ENCODE data around the gene NBDY. TPM values are rescaled to one million over a fixed set of nuclear protein-coding genes. Genes with fewer than 3 reads are reported as not detected.

NBDY gene
- total RNA-seq, 1 experiment from 2014 or later = 44.7 TPM

DNA sequence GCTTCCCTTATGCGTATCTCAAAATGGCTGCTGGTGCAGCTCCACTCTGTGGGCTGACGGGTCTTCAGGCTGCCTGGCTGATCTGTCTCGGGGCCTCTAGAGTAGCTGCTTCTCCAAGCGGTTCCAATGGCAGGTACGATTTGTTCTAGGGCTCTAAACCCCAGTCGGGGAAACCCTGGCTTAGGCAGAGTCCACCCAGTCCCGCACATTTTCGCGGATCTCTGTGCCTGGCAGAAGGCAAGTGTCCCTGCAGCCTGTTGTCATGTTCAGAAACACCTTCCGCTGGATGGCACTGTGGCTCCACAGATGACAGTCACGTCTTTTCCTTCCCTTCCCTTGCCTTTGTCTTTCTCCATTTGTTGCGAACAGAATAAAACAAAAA, 54.4 kb downstream of the NBDY start:
- Mint-ChIP-seq H3K36me3 (peaks cover 8% of the 10 kb centered on the region; the same call in 1 of the 2 replicates), H3K27me3 (ENCODE audit: low read depth) (no peaks in the 10 kb centered on the region), H3K27ac (peak overlapping the region; percentile 36; the same call in 1 of the 2 replicates), H3K9me3 (no peaks in the 10 kb centered on the region), H3K4me1 (peaks cover 22% of the 10 kb centered on the region), H3K4me3 (no peak overlapping the region)
- POLR2A ChIA-PET = interaction anchor here (0.6 kb wide), 1 partner anchor 53 kb away, joined by 4 read pairs; no protein-coding TSS in a partner anchor
- ATAC-seq = no peak
- DNase-seq (ENCODE audit: low spot score) = peak; percentile 20
- TF ChIP-seq ATF2 (CRISPR knock-in tag; IDR thresholded peaks at IDR 0.05; ENCODE audit: borderline replicate concordance, low read depth) (no peak), NFE2L1 (CRISPR knock-in tag; IDR thresholded peaks at IDR 0.05) (no peak), SP1 (CRISPR knock-in tag; conservative IDR thresholded peaks at IDR 0.05) (no peak), ATF1 (CRISPR knock-in tag; IDR thresholded peaks at IDR 0.05) (no peak), ZNF263 (CRISPR knock-in tag; IDR thresholded peaks at IDR 0.05; ENCODE audit: low read depth) (no peak), ETV6 (CRISPR knock-in tag; IDR thresholded peaks at IDR 0.05) (no peak), NFATC4 (CRISPR knock-in tag; IDR thresholded peaks at IDR 0.05) (no peak), JUN (CRISPR knock-in tag; IDR thresholded peaks at IDR 0.05) (no peak), SMAD4 (CRISPR knock-in tag; IDR thresholded peaks at IDR 0.05) (no peak)
- TF ChIP-seq, protein P1, sequence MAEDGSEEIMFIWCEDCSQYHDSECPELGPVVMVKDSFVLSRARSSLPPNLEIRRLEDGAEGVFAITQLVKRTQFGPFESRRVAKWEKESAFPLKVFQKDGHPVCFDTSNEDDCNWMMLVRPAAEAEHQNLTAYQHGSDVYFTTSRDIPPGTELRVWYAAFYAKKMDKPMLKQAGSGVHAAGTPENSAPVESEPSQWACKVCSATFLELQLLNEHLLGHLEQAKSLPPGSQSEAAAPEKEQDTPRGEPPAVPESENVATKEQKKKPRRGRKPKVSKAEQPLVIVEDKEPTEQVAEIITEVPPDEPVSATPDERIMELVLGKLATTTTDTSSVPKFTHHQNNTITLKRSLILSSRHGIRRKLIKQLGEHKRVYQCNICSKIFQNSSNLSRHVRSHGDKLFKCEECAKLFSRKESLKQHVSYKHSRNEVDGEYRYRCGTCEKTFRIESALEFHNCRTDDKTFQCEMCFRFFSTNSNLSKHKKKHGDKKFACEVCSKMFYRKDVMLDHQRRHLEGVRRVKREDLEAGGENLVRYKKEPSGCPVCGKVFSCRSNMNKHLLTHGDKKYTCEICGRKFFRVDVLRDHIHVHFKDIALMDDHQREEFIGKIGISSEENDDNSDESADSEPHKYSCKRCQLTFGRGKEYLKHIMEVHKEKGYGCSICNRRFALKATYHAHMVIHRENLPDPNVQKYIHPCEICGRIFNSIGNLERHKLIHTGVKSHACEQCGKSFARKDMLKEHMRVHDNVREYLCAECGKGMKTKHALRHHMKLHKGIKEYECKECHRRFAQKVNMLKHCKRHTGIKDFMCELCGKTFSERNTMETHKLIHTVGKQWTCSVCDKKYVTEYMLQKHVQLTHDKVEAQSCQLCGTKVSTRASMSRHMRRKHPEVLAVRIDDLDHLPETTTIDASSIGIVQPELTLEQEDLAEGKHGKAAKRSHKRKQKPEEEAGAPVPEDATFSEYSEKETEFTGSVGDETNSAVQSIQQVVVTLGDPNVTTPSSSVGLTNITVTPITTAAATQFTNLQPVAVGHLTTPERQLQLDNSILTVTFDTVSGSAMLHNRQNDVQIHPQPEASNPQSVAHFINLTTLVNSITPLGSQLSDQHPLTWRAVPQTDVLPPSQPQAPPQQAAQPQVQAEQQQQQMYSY (CRISPR knock-in tag; IDR thresholded peaks at IDR 0.05) = no peak
- CTCF ChIA-PET = no interaction called here

DNA sequence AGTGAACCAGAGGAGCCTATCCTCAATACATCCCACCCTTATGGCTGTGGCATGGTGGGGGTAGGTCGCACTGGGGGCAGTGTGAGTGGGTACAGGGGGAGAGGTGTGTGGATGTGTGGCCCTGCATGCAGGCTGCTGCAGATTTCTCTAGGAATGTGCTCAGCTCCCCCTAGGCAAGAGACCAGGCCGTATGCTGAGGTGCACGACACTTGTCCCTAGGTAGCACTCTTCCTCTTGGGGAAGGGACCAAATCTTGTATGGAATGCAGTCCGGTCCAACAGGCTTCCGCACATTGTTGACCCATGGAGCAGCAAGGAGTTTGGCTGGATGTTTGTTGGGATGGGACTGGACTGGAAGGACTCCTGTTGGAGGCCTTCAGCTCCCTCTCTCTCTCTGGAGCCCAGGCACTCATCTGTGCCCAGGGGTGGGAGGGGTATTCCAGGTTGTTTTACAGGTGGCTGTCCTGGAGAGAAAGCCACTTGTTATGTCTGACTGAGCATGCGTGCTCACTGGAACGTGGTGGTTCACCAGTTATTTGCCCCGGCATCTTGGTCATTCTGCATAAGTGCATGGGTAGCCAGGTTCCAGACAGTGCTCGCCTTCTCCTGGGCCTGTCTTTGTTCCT, 55.1 kb downstream of the NBDY start:
- Mint-ChIP-seq H3K4me1 (peaks cover 22% of the 10 kb centered on the region), H3K27me3 (ENCODE audit: low read depth) (no peaks in the 10 kb centered on the region), H3K27ac (no peak overlapping the region), H3K36me3 (peaks cover 8% of the 10 kb centered on the region; the same call in 1 of the 2 replicates), H3K4me3 (no peak overlapping the region), H3K9me3 (no peaks in the 10 kb centered on the region)
- ChIA-PET POLR2A (interaction anchor here (0.6 kb wide), 1 partner anchor 54 kb away, joined by 4 read pairs; no protein-coding TSS in a partner anchor), CTCF (no interaction called here)
- DNase-seq (ENCODE audit: low spot score) (no peak), ATAC-seq (no peak)
- TF ChIP-seq, protein P2, sequence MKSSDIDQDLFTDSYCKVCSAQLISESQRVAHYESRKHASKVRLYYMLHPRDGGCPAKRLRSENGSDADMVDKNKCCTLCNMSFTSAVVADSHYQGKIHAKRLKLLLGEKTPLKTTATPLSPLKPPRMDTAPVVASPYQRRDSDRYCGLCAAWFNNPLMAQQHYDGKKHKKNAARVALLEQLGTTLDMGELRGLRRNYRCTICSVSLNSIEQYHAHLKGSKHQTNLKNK (CRISPR knock-in tag; IDR thresholded peaks at IDR 0.05) = no peak
- TF ChIP-seq ATF3 (CRISPR knock-in tag; conservative IDR thresholded peaks at IDR 0.05) (no peak), CTCF (IDR thresholded peaks at IDR 0.05) (no peak), KAT7 (CRISPR knock-in tag; IDR thresholded peaks at IDR 0.05; ENCODE audit: borderline replicate concordance) (no peak), RORB (CRISPR knock-in tag; IDR thresholded peaks at IDR 0.05) (no peak), NR3C1 (CRISPR knock-in tag; conservative IDR thresholded peaks at IDR 0.05; ENCODE audit: low read depth) (no peak), ZNF416 (CRISPR knock-in tag; IDR thresholded peaks at IDR 0.05) (no peak), ELF4 (CRISPR knock-in tag; IDR thresholded peaks at IDR 0.05; ENCODE audit: low read depth) (no peak), JUN (CRISPR knock-in tag; IDR thresholded peaks at IDR 0.05) (no peak), SMAD4 (CRISPR knock-in tag; IDR thresholded peaks at IDR 0.05) (no peak), EMX1 (CRISPR knock-in tag; IDR thresholded peaks at IDR 0.05) (no peak), ATF2 (CRISPR knock-in tag; IDR thresholded peaks at IDR 0.05; ENCODE audit: borderline replicate concordance, low read depth) (no peak), CBFB (CRISPR knock-in tag; IDR thresholded peaks at IDR 0.05; ENCODE audit: low read depth) (no peak)
- TF ChIP-seq, protein P3, sequence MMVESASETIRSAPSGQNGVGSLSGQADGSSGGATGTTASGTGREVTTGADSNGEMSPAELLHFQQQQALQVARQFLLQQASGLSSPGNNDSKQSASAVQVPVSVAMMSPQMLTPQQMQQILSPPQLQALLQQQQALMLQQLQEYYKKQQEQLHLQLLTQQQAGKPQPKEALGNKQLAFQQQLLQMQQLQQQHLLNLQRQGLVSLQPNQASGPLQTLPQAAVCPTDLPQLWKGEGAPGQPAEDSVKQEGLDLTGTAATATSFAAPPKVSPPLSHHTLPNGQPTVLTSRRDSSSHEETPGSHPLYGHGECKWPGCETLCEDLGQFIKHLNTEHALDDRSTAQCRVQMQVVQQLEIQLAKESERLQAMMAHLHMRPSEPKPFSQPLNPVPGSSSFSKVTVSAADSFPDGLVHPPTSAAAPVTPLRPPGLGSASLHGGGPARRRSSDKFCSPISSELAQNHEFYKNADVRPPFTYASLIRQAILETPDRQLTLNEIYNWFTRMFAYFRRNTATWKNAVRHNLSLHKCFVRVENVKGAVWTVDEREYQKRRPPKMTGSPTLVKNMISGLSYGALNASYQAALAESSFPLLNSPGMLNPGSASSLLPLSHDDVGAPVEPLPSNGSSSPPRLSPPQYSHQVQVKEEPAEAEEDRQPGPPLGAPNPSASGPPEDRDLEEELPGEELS (CRISPR knock-in tag; IDR thresholded peaks at IDR 0.05) = no peak
- TF ChIP-seq, protein P4, sequence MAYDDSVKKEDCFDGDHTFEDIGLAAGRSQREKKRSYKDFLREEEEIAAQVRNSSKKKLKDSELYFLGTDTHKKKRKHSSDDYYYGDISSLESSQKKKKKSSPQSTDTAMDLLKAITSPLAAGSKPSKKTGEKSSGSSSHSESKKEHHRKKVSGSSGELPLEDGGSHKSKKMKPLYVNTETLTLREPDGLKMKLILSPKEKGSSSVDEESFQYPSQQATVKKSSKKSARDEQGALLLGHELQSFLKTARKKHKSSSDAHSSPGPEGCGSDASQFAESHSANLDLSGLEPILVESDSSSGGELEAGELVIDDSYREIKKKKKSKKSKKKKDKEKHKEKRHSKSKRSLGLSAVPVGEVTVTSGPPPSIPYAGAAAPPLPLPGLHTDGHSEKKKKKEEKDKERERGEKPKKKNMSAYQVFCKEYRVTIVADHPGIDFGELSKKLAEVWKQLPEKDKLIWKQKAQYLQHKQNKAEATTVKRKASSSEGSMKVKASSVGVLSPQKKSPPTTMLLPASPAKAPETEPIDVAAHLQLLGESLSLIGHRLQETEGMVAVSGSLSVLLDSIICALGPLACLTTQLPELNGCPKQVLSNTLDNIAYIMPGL (CRISPR knock-in tag; IDR thresholded peaks at IDR 0.05) = no peak
